Activated CD8-positive, alpha-beta memory T cell treated with anti-CD3 and anti-CD28 coated beads for 48 hours (primary cell): ENCODE data around the gene MTMR4.
A peak's percentile ranks its signal among the peaks of the same experiment; 100 is the strongest.
"Not testable (repeated sequence)": the region's sequence is repeated elsewhere in the genome, so short reads cannot be mapped to it uniquely, and the experiment has no call there.

Experiments used
- DNase-seq, 3 experiments: peaks; one replicate each; pipeline ENCODE4 v3.0.0-alpha.2; 2020; ENCODE audit warnings: low read depth in 2 of 3, low spot score in 2 of 3

MTMR4 gene

GRCh38 chr17:58527306-58527705 is 12.9 kb upstream of the MTMR4 start:
- DNase-seq: no peak

- DNase-seq: no peak
Observed at GRCh38 chr17:58525239-58525638, 10.8 kb upstream of the MTMR4 start.

- DNase-seq: no peak
Observed at GRCh38 chr17:58521680-58522079, 7.2 kb upstream of the MTMR4 start.

GRCh38 chr17:58520843-58521430 is 6.5 kb upstream of the MTMR4 start:
- no peak for DNase-seq

- peak; percentile 91 to 99 (median 93) for DNase-seq
Observed at GRCh38 chr17:58517928-58518609, 3.6 kb upstream of the MTMR4 start.

GRCh38 chr17:58517378-58517927 is 3.0 kb upstream of the MTMR4 start:
- DNase-seq: peak in 1 of 3 experiments; percentile 82

GRCh38 chr17:58516644-58517377 is 2.4 kb upstream of the MTMR4 start:
- no peak for DNase-seq

- DNase-seq: no peak
Observed at GRCh38 chr17:58515286-58515685, 848 bp upstream of the MTMR4 start.

- DNase-seq: no peak
Observed at GRCh38 chr17:58514770-58515157, 326 bp upstream of the MTMR4 start.

GRCh38 chr17:58513267-58513964 is 1.0 kb downstream of the MTMR4 start:
- DNase-seq: peak in 1 of 3 experiments; percentile 22

- DNase-seq: no peak
Observed at GRCh38 chr17:58510075-58510474, 4.4 kb downstream of the MTMR4 start.

- no peak for DNase-seq
Observed at GRCh38 chr17:58508341-58509067, 5.9 kb downstream of the MTMR4 start.

GRCh38 chr17:58507123-58507634 is 7.3 kb downstream of the MTMR4 start:
- DNase-seq: no peak

GRCh38 chr17:58506354-58507080 is 7.9 kb downstream of the MTMR4 start:
- DNase-seq: no peak

GRCh38 chr17:58504826-58505351 is 9.5 kb downstream of the MTMR4 start:
- no peak for DNase-seq

GRCh38 chr17:58503866-58504265 is 10.6 kb downstream of the MTMR4 start:
- DNase-seq: no peak

- DNase-seq: not testable (repeated sequence)
Observed at GRCh38 chr17:58503134-58503533, 11.3 kb downstream of the MTMR4 start.

GRCh38 chr17:58501451-58501850 is 13.0 kb downstream of the MTMR4 start:
- DNase-seq: no peak

GRCh38 chr17:58498177-58498828 is 16.1 kb downstream of the MTMR4 start:
- DNase-seq: no peak
